ENCODE data around the gene FHL2.

Gene FHL2

GRCh38 chr2:105421053-105421452 is 22.2 kb upstream of the FHL2 start:
- no peak for DNase-seq

DNA sequence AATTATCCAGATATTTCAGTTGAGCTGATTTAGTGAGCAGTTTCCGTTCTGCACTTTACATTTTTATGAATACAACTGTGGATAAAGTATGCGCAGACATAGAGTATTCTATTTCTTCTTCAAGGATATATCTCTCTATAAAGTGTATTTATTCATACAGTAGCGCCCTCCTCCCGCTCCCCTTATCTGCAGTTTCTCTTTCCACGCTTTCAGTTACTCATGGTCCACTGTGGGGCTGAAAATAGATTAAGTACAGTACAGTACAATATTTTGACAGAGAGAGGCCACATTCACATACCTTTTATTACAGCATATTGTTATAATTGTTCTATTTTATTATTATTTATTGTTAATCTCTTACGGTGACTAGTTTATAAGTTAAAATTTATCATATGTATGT is 19.7 kb upstream of the FHL2 start:
- DNase-seq, result no peak

DNA sequence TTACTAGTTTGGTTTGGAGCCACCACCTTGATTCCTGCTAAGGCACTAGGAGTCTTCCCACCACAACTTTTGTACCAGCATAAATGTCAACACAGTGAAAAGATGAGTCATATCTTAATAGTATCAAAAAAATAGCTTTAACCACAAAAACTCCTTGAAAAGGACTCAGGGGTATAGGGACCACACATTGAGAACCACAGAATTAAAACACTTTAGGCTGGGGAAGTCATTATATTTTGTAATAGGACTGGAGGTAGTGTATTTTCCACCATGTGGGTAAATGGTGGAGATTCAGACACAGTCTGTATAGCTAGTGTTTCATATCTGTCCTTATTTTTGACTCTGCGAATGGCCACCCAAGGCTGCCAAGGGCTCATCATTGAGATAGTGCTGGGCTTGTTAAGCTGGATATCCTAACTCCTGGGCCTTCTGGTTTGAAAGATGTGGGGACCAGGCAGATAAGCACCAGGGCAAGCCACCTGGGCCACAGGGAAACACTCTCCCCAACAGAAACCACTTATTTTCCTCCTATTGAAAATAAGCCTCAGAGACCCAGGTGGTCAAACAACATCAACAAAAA is 19.1 kb upstream of the FHL2 start:
- DNase-seq, result no peak

DNA sequence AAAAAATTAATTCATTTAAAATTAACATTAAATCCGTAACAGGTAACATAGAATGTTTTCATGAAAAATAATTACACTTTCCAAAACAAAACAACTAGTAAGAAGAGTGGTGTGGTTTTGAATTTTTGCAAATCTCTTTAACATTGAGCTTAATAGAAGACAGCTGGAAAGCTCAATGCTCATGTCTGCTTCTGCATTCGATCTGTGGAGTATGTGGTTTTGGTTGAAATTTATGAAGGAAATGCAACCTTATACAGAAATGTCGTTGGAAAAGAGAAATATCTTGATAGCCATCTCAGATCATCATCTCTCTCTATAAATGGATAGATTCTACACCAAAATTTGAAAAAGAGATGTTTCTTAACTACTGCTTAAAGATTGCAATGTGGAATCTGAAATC is 17.3 kb upstream of the FHL2 start:
- DNase-seq, result no peak

- DNase-seq, result no peak
Measured at GRCh38 chr2:105415007-105415406, 16.2 kb upstream of the FHL2 start.

DNA sequence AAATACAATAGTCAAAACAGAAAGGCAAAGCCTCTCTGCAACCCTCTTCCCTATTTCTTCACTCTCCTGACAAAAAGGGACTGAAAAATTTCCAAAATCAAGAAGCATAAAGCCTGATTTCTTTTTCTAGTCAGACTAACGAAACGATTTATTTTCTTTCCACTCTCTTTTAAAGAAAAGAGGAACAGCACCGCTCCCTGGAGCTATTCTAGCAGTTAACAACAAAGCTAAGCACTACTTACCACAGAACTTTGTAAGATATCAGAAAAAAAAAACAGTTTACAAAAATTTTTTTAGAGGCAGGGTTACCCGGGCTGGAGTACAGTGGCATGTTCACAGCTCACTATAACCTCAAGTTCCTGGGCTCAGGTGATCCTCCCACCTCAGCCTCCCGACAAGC is 14.4 kb upstream of the FHL2 start:
- DNase-seq, result no peak

DNA sequence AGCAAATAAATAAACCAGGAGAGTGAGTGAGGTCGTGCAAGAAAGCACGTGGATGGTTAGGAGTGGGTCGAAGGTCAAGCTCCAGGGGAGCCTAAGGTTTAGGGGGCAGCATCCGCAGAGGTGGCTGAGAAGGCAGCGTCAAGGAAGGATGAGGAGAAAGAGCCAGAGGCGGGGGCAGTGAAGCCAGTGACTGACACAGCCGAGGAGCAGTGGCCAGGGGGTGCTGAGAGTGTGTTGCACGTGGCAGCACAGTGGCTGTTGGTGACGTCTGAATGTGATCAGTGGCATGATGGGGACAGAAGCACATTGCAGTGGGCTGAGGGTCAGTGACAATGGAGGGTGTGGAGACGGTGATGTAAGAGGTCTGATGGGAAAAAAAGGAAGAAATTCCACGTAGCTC is 13.7 kb upstream of the FHL2 start:
- no peak for DNase-seq

DNA sequence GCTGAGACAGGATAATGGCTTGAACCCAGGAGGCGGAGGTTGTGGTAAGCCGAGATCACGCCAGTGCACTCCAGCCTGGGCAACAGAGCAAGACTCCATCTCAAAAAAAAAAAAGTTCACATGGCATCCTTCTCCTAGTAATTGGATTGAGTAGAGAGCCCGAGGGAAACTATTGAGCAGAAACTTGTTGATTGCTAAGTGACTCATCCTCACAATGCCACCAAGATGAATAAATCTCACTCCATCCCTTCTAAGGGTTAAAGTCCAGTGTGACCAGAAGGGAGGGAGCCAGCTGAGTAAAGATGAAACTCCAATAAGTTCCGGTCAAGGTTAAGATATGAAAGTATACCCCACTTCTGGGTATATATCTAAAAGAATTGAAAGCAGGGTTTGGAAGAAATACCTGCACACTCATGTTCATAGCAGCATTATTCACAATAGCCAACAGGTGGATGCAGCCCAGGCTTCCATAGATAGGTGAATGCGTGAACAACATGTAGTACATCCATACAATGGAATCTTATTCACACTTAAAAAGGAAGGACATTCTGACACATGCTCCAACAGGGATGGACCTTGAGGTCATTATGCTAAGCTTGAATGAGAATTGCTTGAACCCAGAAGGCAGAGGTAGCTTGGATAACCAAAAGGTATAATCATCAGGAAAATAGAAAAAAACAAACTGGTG is 13.0 kb upstream of the FHL2 start:
- DNase-seq, result no peak

GRCh38 chr2:105410554-105410953 is 11.7 kb upstream of the FHL2 start:
- no peak for DNase-seq

GRCh38 chr2:105409717-105410116 is 10.9 kb upstream of the FHL2 start:
- DNase-seq, result no peak

GRCh38 chr2:105407946-105408743 is 9.3 kb upstream of the FHL2 start:
- no peak for DNase-seq

- DNase-seq, result no peak
Measured at GRCh38 chr2:105406221-105406620, 7.4 kb upstream of the FHL2 start.

- no peak for DNase-seq
Measured at GRCh38 chr2:105405291-105405690, 6.4 kb upstream of the FHL2 start.

DNA sequence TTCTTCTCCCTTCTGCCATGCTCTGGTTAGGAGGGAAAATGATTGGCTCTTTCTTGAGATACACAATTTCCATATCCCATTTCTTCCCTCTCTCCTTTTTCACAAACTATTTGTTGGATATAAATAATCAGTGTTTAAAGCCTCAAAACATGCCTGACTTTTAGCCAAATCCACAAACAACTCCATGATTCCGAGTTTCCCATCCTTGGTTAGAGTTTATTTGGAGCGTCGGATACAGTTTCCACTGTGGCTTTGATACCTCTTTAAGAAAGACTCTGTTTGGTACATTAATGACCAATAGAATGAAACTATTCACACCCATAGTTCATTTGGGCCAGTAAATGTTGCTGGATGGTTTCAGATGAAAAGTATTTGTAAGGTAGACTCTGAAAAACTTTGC is 5.9 kb upstream of the FHL2 start:
- no peak for DNase-seq

GRCh38 chr2:105403783-105404698 is 5.2 kb upstream of the FHL2 start:
- no peak for DNase-seq

DNA sequence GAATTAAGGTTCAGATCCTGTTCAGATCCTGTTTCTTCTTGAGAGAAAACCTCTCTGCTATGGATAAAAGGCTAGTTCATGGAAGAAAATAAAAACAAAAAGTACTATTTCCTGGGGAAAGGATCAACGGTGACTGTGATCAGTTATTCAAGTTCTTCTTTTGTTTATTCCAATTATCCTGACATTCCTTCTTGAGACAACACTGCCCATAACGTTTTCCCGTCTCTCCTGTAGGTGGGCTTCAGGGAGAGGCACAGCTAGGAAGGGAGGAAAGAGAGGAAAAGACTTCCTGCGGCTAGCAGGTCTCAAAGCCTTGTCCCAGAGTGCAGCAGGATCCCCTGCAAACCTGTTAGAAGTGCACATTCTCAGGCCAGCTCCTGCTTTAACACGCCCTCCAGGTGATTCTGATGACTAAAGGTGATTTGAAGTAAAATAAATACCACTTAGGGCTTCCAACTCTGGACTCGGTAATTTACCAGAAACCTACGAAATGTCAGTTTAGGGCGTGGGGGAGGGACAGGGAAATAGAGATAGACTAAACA is 4.5 kb upstream of the FHL2 start:
- DNase-seq, result no peak

GRCh38 chr2:105402809-105403208 is 4.0 kb upstream of the FHL2 start:
- no peak for DNase-seq

DNA sequence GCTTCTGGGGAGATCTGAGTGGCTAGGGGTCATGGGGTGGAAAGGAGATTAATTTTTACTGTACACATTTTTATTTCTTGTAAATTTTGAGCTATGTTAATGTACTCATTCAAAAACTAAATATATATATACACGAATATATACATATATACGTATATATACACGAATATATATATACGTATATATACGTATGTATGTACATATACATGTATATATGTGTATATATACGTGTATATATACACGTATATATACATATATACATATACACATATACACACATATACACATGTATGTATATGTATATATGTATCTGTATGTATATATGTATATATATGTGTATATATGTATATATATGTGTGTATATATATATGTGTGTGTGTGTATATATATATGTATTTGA is 3.0 kb upstream of the FHL2 start:
- no peak for DNase-seq

DNA sequence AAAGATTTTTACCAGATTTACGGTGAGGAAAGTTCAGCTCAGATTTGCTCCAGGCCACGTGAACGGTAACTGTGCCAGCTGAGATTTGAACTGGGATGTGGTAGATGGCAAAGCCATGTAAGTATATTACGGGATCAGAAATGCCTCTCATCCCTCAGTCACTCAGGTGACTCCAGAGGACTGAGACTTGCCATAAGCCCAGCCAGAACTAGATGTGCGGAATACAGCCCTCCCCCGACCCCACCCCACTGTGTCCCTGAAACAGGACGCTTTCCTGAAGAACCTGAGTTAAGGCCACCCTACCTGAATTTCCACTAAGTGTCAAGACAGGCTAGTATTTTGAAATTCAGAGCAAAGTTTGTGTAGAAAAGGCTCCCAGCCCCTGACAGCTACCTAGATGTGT is 1.3 kb upstream of the FHL2 start:
- DNase-seq, result no peak

DNA sequence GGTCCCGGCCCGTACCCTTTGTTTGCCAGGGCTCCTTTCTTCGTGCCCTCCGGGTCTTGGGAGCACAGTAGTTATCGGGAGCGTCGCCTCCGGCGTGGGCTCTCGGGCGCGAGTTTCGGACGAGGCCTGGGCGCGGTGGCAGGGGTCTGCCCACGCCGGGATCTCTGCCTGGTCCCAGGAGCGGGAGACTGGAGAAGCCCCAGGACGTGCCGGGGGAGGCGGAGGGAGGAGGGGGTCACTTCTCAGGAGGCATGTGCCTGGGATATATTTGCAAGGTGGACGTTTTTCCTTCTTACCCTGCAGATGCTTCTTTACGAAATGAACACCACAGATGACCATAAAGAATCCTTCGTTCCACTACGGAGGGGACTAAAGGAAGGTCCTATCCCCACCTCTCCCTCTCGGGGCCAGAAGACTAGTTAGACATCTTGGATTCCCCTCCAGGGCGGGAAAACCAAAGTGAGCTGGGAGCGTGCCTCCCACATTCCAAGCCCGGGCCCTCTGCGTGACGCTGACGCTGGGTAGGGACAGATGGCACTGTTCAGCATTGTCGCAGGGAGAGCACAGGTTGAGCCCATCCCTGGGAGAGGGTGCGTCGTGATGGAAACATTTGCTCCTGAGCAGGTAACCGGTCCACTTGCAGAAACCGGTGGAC is 483 bp upstream of the FHL2 start:
- DNase-seq, result no peak

GRCh38 chr2:105397953-105398335 is 907 bp downstream of the FHL2 start:
- no peak for DNase-seq

GRCh38 chr2:105397025-105397722 is 1.7 kb downstream of the FHL2 start:
- DNase-seq, result no peak
